Prostate gland (tissue), 2 donors: Measurements from ENCODE around the gene RTF2.

Experiments used
- CTCF ChIP-seq, 4 experiments: fragments of 200-600 bp in 2 of 4; fragments of 450-650 bp in 2 of 4; sonication (generic) in 2 of 4; IDR thresholded peaks; 1 replicate in 3 of 4; 2 replicates in 1 of 4; pipeline ENCODE4 v1.5.1; 2016 to 2019; ENCODE audit warnings: antibody characterized with exemption in 4 of 4, mild to moderate bottlenecking in 2 of 4, moderate library complexity in 2 of 4
- POLR2A ChIP-seq: fragments of 450-650 bp; IDR thresholded peaks from one replicate; pipeline ENCODE4 v1.6.1; 2016; ENCODE audit warnings: antibody characterized with exemption, mild to moderate bottlenecking

- no peak for TF ChIP-seq CTCF (IDR thresholded peaks at IDR 0.05)
- no peak for TF ChIP-seq POLR2A
These were observed 21.2 kb upstream of the RTF2 start for GRCh38 chr20:56447227-56447626.
